Activated CD8-positive, alpha-beta memory T cell treated with anti-CD3 and anti-CD28 coated beads, Interleukin-2, amount 50 U/mL, for 24 hours (primary cell): ENCODE data around the gene CKAP5.
"Not testable (repeated sequence)": the region's sequence is repeated elsewhere in the genome, so short reads cannot be mapped to it uniquely, and the experiment has no call there.

ENCODE experiments used
- DNase-seq: peaks from one replicate; pipeline ENCODE4 v3.0.0-alpha.2; 2020; ENCODE audit errors: extremely low read depth

CKAP5 gene

DNA sequence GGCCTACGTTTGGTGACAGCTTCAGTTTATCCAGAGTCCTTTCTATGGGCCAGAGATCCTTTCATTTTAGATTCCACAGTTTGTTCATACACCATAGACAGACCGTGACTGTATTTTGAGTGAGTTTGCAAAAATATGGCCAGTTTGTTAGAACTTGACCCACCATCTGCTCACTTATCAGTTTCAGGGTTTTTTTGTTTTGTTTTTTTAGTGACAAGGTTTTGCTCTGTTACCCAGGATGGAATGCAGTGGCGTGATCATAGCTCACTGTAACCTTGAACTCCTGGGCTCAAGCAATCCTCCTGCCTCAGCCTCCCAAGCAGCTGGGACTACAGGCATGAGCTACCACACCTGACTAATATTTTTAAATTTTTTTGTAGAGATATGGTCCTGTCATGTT is 9.1 kb upstream of the CKAP5 start:
- no peak for DNase-seq

DNA sequence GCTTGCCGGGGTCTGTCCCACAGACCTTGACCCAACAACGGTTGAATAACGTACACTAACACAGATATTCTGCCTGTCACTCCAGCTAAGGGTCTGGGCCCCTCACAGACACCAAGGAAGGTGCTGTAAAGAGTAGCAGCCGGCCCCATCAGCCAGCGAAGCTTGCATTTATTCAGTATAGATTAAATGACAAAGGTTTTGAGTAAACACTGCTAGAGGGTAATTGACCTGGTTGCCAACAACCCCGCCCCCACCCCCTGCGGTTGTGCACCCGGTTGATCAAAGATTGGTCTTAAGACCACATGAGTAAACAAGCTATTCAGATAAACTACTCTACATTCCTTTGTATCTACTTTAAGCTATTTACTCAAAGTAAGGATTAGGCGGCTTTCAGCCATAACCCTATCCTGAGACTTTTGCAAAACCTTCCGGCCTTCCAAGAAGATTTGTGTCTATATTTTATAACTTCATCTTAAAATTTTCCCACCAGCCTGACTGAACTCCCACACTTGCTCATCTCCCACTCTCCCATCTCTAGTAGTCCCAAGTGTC is 4.8 kb upstream of the CKAP5 start:
- no peak for DNase-seq

DNA sequence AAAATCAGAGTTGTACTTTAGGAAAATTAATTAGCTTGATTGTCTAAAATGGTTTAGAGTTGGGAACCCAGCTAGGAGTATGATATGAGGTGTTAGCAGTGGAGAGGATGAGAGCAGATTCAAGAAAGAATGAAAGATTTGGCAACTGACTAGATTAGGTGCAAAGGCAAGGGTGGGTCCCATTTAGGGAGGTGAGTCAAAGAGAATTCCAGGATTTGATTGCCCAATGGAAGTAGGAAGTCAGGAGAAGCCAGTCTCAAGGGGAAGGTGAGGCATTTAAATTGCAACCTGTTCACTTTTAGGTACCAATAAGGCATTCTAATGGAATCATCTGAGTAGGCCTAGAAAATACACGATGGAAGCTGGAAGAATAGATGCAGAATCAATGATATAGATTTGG is 3.6 kb upstream of the CKAP5 start:
- DNase-seq, result no peak

DNA sequence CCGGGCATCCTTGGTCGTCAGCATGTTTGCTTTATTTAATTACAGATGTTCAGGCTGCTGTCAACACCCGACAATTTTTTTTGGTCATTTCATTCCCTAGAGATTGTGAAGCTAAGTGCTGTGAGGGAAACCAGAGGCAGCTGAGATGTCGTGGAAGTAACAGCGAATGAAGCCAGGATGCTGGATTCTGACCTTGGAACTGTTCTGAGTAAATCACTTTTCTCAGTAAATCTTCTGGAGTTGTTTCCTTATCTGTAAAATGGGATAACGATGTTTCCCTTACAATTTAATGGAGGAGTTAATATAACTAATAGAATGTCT is 390 bp upstream of the CKAP5 start:
- no peak for DNase-seq

DNA sequence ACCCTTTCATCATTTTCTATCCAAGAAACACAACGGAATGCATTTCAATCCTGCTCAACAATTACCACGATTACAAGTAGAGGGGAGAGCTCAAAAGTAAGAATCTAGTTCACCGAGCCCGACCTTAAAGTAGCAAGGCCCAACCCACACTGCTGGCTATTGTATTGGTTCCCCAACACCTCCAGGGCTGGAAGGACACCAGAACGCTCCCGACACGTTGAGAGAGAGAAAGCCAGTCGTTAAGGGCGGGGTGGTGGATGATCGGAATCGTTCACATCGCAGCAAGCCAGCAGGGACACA is 690 bp downstream of the CKAP5 start:
- no peak for DNase-seq

DNA sequence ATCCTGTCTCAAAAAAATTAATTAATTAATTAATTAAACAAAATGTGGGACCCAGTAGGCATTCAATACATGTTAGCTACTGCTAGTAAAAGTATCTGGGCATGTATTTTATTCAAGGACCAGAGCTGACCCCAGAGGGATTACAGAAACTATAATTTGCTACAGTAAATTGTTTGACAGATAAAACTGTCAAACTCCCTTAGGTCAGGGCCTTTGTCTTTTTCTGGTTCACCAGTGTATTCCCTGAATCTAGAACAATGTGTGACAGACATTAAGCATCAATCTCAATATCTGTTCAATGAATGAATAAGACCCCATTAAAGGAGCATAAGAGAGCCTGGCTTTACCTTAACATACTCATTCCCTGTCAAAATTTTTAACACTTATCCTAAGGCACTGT is 6.0 kb downstream of the CKAP5 start:
- DNase-seq, result no peak

DNA sequence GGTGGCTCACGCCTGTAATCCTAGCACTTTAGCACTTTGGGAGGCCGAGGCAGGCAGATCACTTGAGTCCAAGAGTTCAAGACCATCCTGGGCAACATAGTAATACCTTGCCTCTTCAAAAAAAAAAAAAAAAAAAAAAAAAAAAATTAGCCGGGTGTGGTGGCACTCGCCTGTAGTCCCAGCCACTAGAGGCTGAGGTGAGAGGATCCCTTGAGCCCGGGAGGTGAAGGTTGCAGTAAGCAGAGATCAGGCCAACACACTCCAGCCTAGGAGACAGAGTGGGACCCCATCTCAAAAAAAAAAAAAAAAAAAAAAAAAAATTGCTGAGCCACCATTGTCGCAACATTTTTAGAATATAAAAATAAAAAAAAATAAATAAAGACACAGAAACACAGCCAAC is 7.6 kb downstream of the CKAP5 start:
- no peak for DNase-seq

DNA sequence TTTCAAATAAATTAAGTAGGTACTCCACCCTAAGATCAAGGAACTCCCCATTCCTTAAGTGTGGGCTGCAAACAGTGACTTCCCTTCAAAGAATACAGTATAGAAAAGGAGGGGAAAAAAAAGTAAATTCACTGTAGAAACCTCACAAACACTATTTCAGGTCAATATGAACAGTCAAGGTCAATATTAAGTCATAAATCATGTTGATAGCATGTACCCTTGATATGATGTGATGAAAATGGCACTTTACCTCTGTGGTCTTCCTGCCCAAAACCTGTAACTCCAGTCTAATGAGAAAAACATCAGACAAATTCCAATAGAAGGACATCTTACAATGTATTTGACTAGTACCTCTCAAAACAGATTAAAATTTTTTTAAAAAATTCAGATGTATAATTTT is 8.2 kb downstream of the CKAP5 start:
- DNase-seq, result no peak

DNA sequence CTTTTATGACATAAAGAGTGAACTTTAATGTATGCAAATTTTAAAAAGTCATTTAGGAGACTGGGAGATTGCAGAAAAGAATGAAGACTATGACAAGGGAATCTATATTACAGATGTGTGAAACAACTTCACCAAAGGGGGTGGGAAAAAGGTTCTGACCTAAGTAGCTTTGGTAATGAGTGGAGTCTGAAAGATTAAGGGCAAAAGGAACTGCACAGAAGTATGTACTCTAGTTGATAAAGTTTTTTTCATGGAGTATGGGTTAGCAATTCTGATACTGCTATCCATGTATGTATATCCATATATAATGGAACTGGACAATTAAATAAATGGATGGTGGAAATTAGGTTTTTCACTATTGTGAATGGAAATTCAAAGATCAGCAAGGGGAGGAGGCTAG is 9.2 kb downstream of the CKAP5 start:
- DNase-seq, result no peak

DNA sequence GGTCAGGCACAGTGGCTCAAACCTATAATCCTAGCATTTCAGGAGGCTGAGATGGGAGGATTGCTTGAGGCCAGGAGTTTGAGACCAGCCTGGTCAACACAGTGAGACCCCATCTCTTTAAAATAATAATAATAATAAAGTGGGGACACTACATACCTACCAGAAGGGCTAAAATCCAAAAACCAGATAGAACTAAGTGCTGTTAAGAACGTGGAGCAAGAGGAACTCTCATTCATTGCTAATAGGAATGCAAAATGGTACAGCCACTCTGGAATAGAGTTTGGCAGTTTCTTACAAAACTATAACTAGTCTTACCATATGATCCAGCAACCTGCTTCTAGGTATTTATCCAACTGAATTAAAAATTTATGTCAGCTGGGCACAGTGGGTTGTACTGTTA is 9.6 kb downstream of the CKAP5 start:
- DNase-seq, result no peak

DNA sequence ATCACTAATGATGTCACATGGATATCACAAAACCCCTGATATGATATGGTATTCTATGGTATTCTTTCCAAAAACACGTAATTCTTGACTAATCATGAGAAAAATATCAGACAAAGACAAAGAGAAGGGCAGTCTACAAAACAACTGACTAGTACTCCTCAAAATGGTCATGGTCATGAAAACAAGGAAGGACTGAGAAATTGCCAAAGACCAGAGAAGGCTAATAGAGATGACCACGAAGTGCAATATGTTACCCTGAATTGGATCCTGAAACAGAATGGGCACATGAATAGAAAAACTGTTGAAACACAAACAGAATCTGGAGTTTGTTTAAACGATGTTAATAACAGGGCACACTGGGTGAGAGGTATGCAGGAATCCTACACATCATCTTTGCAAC is 10.2 kb downstream of the CKAP5 start:
- no peak for DNase-seq

DNA sequence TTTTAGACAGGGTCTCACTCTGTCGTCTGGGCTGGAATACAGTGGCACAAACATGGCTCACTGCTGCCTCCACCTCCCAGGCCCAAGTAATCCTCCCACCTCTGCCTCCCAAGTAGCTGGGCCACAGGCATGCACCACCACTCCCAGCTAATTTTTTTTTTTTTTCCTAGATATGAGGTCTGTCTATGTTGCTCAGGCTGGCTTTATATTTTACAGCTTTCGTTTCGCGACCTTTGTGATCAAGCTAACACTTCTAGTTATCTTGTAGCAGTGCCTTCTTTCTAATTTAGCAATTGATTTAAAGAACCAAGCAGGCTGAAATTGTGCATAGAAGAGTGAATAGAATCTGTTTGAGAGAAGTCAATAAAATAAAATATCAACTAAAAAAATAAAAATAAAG is 11.3 kb downstream of the CKAP5 start:
- no peak for DNase-seq

DNA sequence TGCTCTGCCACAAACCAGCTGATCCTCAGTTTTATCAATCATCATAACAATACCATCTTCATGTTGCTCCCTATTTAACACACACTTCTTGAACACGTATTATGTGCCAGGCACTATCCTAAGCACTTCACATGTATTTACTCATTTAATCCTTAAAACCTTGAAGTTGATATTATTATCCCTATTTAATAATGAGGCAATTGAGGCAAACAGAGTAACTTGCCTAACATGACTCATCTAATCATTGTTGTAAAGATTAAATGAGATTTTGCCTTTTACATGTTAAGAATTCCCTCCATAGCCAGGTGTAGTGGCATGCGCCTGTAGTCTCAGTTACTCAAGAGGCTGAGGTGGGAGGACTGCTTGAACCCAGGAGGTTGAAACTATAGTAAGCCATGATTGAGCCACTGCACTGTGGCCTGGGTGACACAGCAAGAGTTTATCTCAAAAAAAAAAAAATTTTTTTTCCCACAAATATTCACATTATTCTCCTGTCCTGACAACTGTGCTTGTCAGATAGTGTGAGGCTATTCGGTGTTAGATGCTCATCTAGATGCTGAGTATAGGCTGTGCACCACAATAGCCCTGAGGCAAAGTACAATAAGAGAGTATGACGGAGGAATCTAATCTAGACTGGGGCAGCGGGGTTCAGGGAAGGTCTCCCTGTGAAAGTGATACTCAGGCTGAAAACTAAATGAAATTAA is 13.4 kb downstream of the CKAP5 start:
- no peak for DNase-seq

DNA sequence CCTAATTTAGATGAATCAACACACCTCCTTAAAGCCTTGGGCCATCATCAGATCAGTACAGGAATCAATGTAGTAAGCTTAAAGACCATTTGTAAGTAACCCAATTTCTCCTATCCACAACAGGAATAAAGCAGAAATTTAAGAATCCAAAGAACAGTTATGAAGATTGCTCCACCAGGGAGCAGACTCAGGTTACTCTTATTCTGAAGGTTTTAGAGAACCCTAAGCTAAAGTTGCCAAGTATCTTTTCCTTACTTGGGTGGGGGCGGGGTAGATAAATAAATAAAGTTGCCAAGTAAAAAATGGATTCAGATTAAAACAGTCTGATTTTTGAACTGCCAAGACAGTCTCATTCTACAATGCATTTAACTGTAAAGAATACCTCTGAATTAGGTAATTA is 18.1 kb downstream of the CKAP5 start:
- DNase-seq, result no peak

DNA sequence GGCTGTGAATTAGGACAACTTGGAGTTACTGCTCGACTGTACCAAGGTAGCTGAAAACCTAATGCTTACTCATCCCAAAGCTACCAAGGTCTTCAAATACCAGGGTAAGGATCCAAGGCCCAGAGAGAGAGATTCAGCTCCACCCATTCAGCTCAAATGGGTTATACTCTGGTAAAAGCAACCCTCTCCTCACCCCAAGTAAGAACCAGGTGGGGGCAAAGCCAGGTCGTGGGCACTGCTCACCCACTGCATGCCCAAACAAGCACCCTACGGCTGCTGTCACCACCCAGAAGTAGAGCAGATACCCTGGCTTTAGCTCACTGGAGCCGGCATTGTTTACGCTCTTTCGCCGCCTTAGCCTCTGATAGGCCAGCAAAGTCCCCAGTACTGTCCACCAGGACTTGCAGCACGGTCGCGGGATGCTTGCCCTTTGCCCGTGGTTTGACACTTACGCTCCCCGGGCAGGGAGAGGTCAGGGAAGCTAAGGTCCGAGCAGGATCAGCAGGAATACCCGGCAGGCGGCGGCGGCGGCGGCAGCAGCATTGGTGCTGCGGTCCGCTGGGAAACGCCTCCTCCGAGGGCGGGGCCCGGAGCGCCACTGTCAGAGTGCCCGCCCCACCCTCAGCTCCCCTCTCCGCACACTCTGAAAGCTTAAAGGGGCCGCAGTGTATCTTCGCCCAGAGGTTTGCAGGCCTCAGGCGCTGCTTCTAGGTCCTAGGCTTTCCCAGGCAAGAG is 19.6 kb downstream of the CKAP5 start:
- peak; percentile 38 for DNase-seq

DNA sequence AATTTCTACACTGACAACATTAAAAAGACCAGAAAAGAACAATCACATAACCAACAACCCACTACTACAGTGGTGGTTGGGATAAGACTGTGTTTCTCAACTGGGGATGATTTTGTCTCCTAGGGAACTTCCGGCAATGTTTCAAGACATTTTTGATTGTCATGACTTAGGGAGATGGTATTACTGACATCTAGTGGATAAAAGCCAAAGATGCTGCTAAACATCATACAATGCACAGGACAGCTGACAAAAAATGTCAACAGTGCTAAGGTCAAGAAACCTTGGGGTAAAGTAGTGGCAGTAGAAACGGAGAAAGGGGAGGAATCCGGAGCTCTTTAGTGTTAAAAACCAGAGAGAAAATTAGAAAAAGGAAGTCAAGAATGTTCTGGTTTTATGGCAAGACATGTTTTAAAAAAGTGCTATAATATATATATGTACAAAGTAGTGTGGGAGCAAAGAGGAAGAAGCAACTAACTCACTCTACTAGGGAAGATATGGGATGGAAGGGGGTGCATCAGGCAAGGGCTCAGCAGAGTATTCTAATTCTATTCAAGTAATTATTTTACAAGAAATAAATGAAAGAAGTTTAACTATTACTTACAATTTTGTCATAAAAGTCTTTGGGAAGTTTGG is 37.2 kb downstream of the CKAP5 start:
- DNase-seq, result no peak

DNA sequence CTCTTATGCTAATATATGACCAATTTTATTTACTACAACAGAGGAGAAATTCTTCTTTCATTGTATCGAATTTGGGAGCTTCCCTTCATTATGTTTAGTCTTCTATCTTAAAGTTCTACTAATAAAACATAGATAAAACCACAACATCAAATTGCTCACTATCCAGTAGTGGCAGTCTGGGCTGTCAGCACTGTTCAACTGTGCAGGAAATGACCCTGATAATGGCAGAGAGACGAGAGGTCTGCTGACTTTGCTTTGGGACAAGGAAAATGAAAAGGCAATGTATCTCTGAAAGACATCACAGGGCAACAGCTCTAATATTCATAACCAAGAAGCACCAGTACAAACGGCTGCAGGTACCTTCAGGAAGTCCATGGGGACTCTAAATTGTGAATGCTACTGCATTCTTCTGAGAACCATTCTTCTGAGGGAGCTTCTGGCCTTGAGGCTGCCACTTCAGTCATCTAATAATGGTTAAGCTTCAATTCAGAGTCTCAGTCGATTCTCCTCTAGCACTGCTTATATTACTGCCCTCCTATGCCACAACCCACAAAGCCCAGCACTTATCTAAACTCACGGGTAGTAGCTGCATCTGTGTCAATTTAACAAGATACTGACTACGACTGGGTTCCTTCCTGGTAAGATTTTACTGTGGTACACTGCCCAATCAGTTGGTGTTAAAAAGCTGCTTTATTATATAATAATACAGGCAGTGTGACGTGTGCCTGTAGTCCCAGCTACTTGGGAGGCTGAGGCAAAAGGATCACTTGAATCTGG is 44.2 kb downstream of the CKAP5 start:
- DNase-seq, result no peak

DNA sequence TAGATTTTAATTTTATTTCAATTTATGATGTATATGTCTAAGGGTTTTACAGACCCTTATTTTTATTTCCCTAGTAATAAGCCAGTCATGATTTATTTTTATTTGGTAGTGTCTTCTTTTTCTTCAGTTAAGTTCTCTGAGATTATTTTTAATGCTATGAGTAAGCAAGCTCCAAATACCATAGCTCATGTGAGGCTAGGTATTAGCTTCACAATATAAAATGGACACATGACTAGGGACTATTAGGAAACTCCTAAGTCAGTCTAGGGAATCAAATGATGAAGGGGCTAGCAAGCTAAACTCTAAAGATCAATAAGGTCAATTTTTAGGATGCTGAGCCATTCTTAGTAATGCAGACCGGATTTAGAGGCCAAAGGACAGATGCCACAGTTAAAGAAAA is 45.9 kb downstream of the CKAP5 start:
- DNase-seq, result no peak

DNA sequence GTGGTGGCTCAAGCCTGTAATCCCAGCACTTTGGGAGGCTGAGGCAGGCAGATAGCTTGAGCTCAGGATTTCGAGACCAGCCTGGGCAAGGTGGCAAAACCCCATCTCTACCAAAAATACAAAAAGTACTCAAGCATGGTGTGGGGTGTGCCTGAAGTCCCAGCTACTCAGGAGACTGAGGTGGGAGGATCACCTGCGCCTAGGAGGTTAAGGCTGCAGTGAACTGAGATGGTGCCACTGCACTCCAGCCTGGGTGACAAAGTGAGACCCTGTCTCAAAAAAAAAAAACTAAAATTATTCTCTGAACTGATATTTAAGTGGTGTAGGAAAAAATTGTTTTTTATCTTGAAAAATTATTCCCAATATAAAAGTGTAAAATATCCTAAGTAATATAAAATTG is 46.4 kb downstream of the CKAP5 start:
- not testable (repeated sequence) for DNase-seq

DNA sequence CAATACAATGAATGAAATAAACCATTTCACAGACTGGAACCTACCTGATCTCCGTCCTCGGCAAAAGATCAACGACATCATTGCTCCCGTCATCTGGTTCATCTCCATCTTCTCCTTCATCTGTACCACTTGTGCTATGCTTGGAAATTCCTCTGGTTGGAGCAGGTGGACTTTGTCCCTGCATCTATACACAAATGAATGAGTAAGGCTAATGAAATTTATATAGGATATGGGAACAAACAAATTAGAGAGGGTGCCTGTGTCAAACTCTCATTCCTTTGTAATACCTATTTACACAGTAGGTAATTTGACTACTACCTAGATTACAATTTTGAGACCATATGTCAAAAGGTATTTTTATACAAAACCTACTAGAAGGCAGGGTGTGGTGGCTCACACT is 67.7 kb downstream of the CKAP5 start:
- DNase-seq, result no peak

DNA sequence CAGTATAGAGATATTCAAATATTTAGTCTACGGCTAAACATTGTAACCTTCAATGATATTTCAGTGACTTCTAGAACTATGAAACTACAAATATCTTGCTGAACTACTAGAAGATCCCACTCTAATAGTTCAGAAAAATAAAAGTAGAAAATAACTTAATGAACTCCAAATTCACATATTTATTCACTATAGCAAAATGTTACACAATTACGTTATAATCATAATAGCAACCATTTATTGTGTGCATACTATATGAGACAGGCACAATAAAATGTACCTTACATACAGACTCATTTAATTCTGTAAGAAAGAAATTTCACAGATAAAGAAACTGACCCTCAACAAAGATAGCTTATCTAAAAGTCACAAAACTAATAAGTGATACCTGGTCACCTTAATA is 69.2 kb downstream of the CKAP5 start:
- no peak for DNase-seq

DNA sequence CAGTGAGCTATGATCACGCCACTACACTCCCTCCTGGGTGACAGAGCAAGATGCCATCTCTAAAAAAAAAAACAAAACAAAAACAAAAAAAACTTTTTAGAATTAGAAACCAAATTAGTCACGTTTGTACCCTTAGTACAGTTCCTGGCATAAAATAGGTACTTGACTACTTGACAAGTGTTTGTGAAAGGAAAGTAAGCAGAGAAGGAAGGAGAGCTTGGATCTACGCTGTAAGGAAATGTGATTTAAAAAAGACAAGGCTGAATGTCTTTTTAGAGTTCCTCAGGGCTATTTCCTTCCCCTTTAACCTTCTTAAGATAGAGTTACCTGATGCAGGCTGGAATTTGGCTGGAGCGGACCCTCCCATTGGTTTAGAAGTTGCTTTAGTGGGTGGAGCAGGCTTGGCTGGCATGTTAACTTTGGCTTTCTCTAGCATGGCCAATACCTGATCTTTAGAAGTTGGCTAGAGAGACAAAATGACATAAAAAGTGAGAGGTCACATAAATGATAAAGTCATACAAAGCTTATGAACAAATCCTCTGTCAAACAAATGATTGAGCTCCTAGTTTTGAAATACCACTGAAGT is 76.4 kb downstream of the CKAP5 start:
- DNase-seq, result no peak
